PC-9 (cell line): ENCODE results near the gene TNRC6C. TPM values are rescaled to one million over a fixed set of nuclear protein-coding genes. Genes with fewer than 3 reads are reported as not detected.

ENCODE experiments used
- BruUV-seq: library from RNA; stranded (reverse); fragments of 400-500 nt; replicated peaks from 2 replicates; lab custom pipeline; 2021; lab: Mats Ljungman, UMichigan
- CTCF ChIA-PET: fragments of 300-600 bp; sonication (Branson Sonifier 250); formaldehyde crosslinking; loops from one replicate; lab custom pipeline; 2022; ENCODE audit warnings: antibody characterized with exemption; lab: Charles Lee
- POLR2A ChIA-PET: fragments of 300-600 bp; sonication (Branson Sonifier 250); formaldehyde crosslinking; loops from one replicate; lab custom pipeline; 2022; ENCODE audit warnings: antibody characterized with exemption; ENCODE audit not compliant: unreplicated experiment; lab: Charles Lee
- DNase-seq, 2 experiments: peaks; one replicate each; pipeline versions ENCODE4 v3.0.0 to v3.0.0-alpha.2; 2015 to 2022; ENCODE audit warnings: mixed read lengths in 1 of 2
- H2AFZ ChIP-seq: fragments of 200-600 bp; sonication (generic); 2 replicates; pipeline ENCODE4 v1.8.1; 2017; ENCODE audit warnings: antibody characterized with exemption
- H3F3A ChIP-seq: fragments of 200-600 bp; sonication (generic); 2 replicates; pipeline ENCODE4 v1.8.1; 2017; ENCODE audit warnings: antibody characterized with exemption, mild to moderate bottlenecking, low read depth; ENCODE audit not compliant: insufficient read depth
- H3K27ac ChIP-seq: fragments of 200-600 bp; sonication (generic); 2 replicates; pipeline ENCODE4 v1.6.1; 2016; ENCODE audit warnings: mixed run types
- H3K27me3 ChIP-seq: fragments of 200-600 bp; sonication (generic); 2 replicates; pipeline ENCODE4 v1.6.1; 2016; ENCODE audit warnings: low read depth, mixed run types; ENCODE audit not compliant: insufficient read depth
- H3K36me3 ChIP-seq: fragments of 200-600 bp; sonication (generic); 2 replicates; pipeline ENCODE4 v1.6.1; 2016; ENCODE audit warnings: low read depth, mixed run types
- H3K4me1 ChIP-seq: fragments of 200-600 bp; sonication (generic); replicated peaks from 2 replicates; pipeline ENCODE4 v1.6.1; 2016; ENCODE audit warnings: mixed run types; ENCODE audit not compliant: insufficient read depth
- H3K4me2 ChIP-seq: fragments of 200-600 bp; sonication (generic); 2 replicates; pipeline ENCODE4 v1.6.1; 2017; ENCODE audit warnings: mixed run types
- H3K4me3 ChIP-seq: fragments of 200-600 bp; sonication (generic); 2 replicates; pipeline ENCODE4 v1.6.1; 2016; ENCODE audit warnings: mixed run types
- H3K79me2 ChIP-seq: fragments of 200-600 bp; sonication (generic); 2 replicates; pipeline ENCODE4 v1.6.1; 2017; ENCODE audit warnings: low read depth, mixed run types
- H3K9me2 ChIP-seq: fragments of 200-600 bp; sonication (generic); 2 replicates; pipeline ENCODE4 v1.8.1; 2017; ENCODE audit warnings: mild to moderate bottlenecking; ENCODE audit not compliant: insufficient read depth
- H3K9me3 ChIP-seq: fragments of 200-600 bp; sonication (generic); 2 replicates; pipeline ENCODE4 v1.8.1; 2016; ENCODE audit warnings: low read depth; ENCODE audit not compliant: insufficient read depth
- H4K20me1 ChIP-seq: fragments of 200-600 bp; sonication (generic); 2 replicates; pipeline ENCODE4 v1.8.1; 2017; ENCODE audit not compliant: insufficient read depth
- EZH2 ChIP-seq: fragments of 200-600 bp; sonication (generic); IDR thresholded peaks from 2 replicates; pipeline ENCODE4 v1.8.0; 2017; ENCODE audit warnings: antibody characterized with exemption, low read depth
- intact Hi-C: fragments of 100-400 bp; cut with micrococcal nuclease; formaldehyde crosslinking; loops from one replicate; pipeline ENCODE4 v1.10.0; 2022; ENCODE audit not compliant: unreplicated experiment
- total RNA-seq: library from RNA; stranded (reverse); gene quantifications from 2 replicates; pipeline ENCODE4 v1.2.3, GENCODE V29; 2021
- TF ChIP-seq, protein P1 (sequence below): fragments of 200-600 bp; sonication (generic); conservative IDR thresholded peaks from 2 replicates; pipeline ENCODE4 v1.6.1; 2017; ENCODE audit warnings: mixed run types, antibody characterized with exemption, mild to moderate bottlenecking, moderate library complexity

TNRC6C gene
- total RNA-seq, 1 experiment from 2014 or later: 0.37 TPM

DNA sequence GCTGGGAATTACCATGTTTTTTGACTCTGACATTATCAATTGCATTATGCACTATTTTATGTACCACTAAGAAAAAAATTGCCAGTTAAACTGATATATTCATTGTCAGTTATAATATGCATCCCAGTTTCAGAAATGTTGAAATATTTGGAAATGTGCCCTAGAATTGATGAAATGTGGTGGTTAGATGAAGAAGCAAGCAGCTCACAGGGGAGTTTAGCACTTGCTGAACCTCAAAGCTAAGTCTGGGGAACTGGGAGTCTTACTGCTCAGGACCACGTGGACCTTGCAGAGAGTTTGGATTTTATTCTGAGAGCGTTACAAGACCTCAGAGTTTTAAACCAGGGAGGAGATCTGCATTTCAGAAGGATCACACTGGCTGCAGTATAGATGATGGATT lies 67.9 kb downstream of the TNRC6C start:
- H3K9me3 ChIP-seq: no peaks in the 10 kb centered on the region
- no peak overlapping the region for H3K4me2 ChIP-seq
- no peaks in the 10 kb centered on the region for H3K9me2 ChIP-seq
- TF ChIP-seq EZH2: no peak
- TF ChIP-seq, protein P1, sequence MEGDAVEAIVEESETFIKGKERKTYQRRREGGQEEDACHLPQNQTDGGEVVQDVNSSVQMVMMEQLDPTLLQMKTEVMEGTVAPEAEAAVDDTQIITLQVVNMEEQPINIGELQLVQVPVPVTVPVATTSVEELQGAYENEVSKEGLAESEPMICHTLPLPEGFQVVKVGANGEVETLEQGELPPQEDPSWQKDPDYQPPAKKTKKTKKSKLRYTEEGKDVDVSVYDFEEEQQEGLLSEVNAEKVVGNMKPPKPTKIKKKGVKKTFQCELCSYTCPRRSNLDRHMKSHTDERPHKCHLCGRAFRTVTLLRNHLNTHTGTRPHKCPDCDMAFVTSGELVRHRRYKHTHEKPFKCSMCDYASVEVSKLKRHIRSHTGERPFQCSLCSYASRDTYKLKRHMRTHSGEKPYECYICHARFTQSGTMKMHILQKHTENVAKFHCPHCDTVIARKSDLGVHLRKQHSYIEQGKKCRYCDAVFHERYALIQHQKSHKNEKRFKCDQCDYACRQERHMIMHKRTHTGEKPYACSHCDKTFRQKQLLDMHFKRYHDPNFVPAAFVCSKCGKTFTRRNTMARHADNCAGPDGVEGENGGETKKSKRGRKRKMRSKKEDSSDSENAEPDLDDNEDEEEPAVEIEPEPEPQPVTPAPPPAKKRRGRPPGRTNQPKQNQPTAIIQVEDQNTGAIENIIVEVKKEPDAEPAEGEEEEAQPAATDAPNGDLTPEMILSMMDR: no peak
- no peaks in the 10 kb centered on the region for H3K36me3 ChIP-seq
- no peak overlapping the region for H2AFZ ChIP-seq
- no peak overlapping the region for H3K27ac ChIP-seq
- peaks cover 27% of the 10 kb centered on the region for H3K27me3 ChIP-seq
- no peak overlapping the region for H3K4me3 ChIP-seq
- H3F3A ChIP-seq: no peaks in the 10 kb centered on the region
- no TSS peak for BruUV-seq
- intact Hi-C loops: no loop called here
- no peaks in the 10 kb centered on the region for H4K20me1 ChIP-seq
- no peak for DNase-seq
- POLR2A ChIA-PET: no interaction called here
- H3K4me1 ChIP-seq: no peaks in the 10 kb centered on the region
- no peaks in the 10 kb centered on the region for H3K79me2 ChIP-seq
- CTCF ChIA-PET: interaction anchor here (1.0 kb wide), 1 partner anchor 58 kb away, joined by 3 read pairs; no protein-coding TSS in a partner anchor

DNA sequence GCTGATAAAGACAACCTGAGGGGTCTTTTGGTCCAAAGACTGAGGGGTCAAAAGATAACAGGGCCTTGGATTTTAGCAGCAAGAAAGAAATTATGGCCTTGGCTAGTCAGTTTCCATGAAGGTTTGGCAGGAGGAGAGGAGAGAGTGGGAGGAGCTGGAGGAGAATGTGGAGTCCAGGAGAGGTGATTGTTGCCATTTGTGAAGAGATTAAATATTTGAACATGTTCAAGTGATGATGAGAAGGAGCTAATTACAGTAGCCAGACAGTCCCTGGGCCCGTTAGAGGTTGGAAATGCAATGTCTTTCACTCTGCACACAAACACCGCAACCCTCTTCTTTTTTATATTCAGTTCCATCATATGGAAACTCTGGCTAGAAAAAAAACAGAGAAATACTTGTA lies 68.6 kb downstream of the TNRC6C start:
- BruUV-seq: no TSS peak
- H3K4me1 ChIP-seq: no peaks in the 10 kb centered on the region
- H3K4me2 ChIP-seq: no peak overlapping the region
- DNase-seq: no peak
- no peaks in the 10 kb centered on the region for H3K9me3 ChIP-seq
- H3F3A ChIP-seq: no peaks in the 10 kb centered on the region
- intact Hi-C loops: no loop called here
- H2AFZ ChIP-seq: no peak overlapping the region
- TF ChIP-seq EZH2: no peak
- TF ChIP-seq, protein P1: no peak
- no peaks in the 10 kb centered on the region for H4K20me1 ChIP-seq
- no peaks in the 10 kb centered on the region for H3K9me2 ChIP-seq
- CTCF ChIA-PET: interaction anchor here (1.0 kb wide), 1 partner anchor 57 kb away, joined by 3 read pairs; no protein-coding TSS in a partner anchor
- no peak overlapping the region for H3K4me3 ChIP-seq
- H3K79me2 ChIP-seq: no peaks in the 10 kb centered on the region
- H3K36me3 ChIP-seq: no peaks in the 10 kb centered on the region
- POLR2A ChIA-PET: no interaction called here
- peaks cover 27% of the 10 kb centered on the region for H3K27me3 ChIP-seq
- no peak overlapping the region for H3K27ac ChIP-seq

DNA sequence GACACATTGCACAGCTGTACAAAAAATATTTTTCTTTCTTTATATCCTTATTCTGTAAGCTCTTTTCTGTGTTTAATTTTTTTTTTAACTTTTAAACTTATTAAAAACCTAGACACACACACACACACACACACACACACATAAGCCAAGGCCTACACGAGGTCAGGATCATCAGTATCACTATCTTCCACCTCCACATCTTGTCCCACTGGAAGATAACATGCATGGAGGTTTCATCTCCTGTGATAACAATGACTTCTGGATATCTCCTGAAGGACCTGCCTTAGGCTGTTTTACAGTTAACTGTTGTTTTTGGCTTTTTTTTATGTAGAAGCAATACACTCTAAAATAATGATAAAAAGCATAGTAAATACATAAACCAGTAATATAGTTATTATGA lies 71.2 kb downstream of the TNRC6C start:
- no TSS peak for BruUV-seq
- Histone ChIP-seq H3K4me2 (no peak overlapping the region), H3F3A (no peaks in the 10 kb centered on the region), H3K36me3 (no peaks in the 10 kb centered on the region), H3K9me3 (no peaks in the 10 kb centered on the region), H3K79me2 (no peaks in the 10 kb centered on the region), H2AFZ (no peak overlapping the region), H3K4me3 (no peak overlapping the region), H3K27me3 (peaks cover 13% of the 10 kb centered on the region), H4K20me1 (no peaks in the 10 kb centered on the region), H3K9me2 (no peaks in the 10 kb centered on the region), H3K4me1 (no peaks in the 10 kb centered on the region), H3K27ac (no peak overlapping the region)
- TF ChIP-seq, protein P1: no peak
- CTCF ChIA-PET: no interaction called here
- POLR2A ChIA-PET: no interaction called here
- DNase-seq: no peak
- intact Hi-C loops: no loop called here
